ENCODE results near the gene SLAIN2. TPM values are rescaled to one million over a fixed set of nuclear protein-coding genes. Genes with fewer than 3 reads are reported as not detected.

SLAIN2 gene
- total RNA-seq, 1 experiment from 2014 or later = 35.8 TPM

DNA sequence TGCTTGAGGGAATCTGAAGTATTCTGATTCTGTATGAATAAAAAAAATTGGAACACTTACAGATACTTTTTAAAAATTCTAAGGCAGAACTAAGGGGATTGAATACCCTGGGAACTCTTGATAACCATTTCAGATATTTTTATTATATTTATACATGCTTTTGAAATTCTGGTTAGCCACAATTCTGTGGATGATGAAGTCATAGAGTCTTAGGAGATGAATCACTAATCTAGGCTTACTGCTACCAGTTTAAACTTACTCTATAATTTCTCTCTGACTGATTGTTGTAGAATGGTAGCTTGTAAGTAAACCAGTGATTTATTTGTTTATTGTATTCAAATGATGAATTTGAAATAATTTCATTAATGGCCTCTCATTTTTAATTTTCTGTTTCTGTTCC lies 11.4 kb upstream of the SLAIN2 start:
- Mint-ChIP-seq H3K36me3 (no peaks in the 10 kb centered on the region), H3K4me1 (no peaks in the 10 kb centered on the region), H3K27ac (no peak overlapping the region), H3K4me3 (no peak overlapping the region), H3K27me3 (ENCODE audit: low read depth) (no peaks in the 10 kb centered on the region; the same call in none of the 2 replicates), H3K9me3 (no peaks in the 10 kb centered on the region)
- DNase-seq (ENCODE audit: low spot score) (no peak), ATAC-seq (no peak)
- ChIA-PET CTCF (interaction anchor here (0.6 kb wide), 1 partner anchor 130 kb away, joined by 3 read pairs; no protein-coding TSS in a partner anchor), POLR2A (no interaction called here)
- TF ChIP-seq NFE2L1 (CRISPR knock-in tag; IDR thresholded peaks at IDR 0.05) = no peak
- no peak for TF ChIP-seq PRDM15 (CRISPR knock-in tag; IDR thresholded peaks at IDR 0.05)
- TF ChIP-seq, protein P1, sequence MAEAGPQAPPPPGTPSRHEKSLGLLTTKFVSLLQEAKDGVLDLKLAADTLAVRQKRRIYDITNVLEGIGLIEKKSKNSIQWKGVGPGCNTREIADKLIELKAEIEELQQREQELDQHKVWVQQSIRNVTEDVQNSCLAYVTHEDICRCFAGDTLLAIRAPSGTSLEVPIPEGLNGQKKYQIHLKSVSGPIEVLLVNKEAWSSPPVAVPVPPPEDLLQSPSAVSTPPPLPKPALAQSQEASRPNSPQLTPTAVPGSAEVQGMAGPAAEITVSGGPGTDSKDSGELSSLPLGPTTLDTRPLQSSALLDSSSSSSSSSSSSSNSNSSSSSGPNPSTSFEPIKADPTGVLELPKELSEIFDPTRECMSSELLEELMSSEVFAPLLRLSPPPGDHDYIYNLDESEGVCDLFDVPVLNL (CRISPR knock-in tag; IDR thresholded peaks at IDR 0.05; ENCODE audit: borderline replicate concordance, low read depth) = no peak
- no peak for TF ChIP-seq SOX15 (CRISPR knock-in tag; IDR thresholded peaks at IDR 0.05)
- no peak for TF ChIP-seq ZBTB21 (CRISPR knock-in tag; IDR thresholded peaks at IDR 0.05; ENCODE audit: borderline replicate concordance)
- no peak for TF ChIP-seq KAT7 (CRISPR knock-in tag; IDR thresholded peaks at IDR 0.05; ENCODE audit: borderline replicate concordance)
- TF ChIP-seq ZMAT4 (CRISPR knock-in tag; IDR thresholded peaks at IDR 0.05) = no peak
- no peak for TF ChIP-seq AFF4 (CRISPR knock-in tag; IDR thresholded peaks at IDR 0.05; ENCODE audit: borderline replicate concordance)
- TF ChIP-seq, protein P2, sequence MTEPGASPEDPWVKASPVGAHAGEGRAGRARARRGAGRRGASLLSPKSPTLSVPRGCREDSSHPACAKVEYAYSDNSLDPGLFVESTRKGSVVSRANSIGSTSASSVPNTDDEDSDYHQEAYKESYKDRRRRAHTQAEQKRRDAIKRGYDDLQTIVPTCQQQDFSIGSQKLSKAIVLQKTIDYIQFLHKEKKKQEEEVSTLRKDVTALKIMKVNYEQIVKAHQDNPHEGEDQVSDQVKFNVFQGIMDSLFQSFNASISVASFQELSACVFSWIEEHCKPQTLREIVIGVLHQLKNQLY (CRISPR knock-in tag; IDR thresholded peaks at IDR 0.05) = no peak

- H3K36me3 Mint-ChIP-seq = no peaks in the 10 kb centered on the region
- DNase-seq (ENCODE audit: low spot score) (no peak), ATAC-seq (no peak)
- H3K4me3 Mint-ChIP-seq = no peak overlapping the region
- POLR2A ChIA-PET = no interaction called here
- H3K27me3 Mint-ChIP-seq (ENCODE audit: low read depth) = no peaks in the 10 kb centered on the region; the same call in none of the 2 replicates
- TF ChIP-seq, protein P3, sequence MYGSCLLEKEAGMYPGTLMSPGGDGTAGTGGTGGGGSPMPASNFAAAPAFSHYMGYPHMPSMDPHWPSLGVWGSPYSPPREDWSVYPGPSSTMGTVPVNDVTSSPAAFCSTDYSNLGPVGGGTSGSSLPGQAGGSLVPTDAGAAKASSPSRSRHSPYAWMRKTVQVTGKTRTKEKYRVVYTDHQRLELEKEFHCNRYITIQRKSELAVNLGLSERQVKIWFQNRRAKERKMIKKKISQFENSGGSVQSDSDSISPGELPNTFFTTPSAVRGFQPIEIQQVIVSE (CRISPR knock-in tag; IDR thresholded peaks at IDR 0.05; ENCODE audit: borderline replicate concordance) = no peak
- TF ChIP-seq NFYB (CRISPR knock-in tag; conservative IDR thresholded peaks at IDR 0.05; ENCODE audit: low read depth) (no peak), ZNF416 (CRISPR knock-in tag; IDR thresholded peaks at IDR 0.05) (no peak), ZNF671 (CRISPR knock-in tag; IDR thresholded peaks at IDR 0.05) (no peak)
- TF ChIP-seq, protein P4, sequence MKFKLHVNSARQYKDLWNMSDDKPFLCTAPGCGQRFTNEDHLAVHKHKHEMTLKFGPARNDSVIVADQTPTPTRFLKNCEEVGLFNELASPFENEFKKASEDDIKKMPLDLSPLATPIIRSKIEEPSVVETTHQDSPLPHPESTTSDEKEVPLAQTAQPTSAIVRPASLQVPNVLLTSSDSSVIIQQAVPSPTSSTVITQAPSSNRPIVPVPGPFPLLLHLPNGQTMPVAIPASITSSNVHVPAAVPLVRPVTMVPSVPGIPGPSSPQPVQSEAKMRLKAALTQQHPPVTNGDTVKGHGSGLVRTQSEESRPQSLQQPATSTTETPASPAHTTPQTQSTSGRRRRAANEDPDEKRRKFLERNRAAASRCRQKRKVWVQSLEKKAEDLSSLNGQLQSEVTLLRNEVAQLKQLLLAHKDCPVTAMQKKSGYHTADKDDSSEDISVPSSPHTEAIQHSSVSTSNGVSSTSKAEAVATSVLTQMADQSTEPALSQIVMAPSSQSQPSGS (CRISPR knock-in tag; IDR thresholded peaks at IDR 0.05; ENCODE audit: borderline replicate concordance, low read depth) = no peak
- TF ChIP-seq, protein P5, sequence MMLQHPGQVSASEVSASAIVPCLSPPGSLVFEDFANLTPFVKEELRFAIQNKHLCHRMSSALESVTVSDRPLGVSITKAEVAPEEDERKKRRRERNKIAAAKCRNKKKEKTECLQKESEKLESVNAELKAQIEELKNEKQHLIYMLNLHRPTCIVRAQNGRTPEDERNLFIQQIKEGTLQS (CRISPR knock-in tag; conservative IDR thresholded peaks at IDR 0.05) = no peak
- H3K27ac Mint-ChIP-seq = no peak overlapping the region
- CTCF ChIA-PET = no interaction called here
- H3K4me1 Mint-ChIP-seq = no peaks in the 10 kb centered on the region
- H3K9me3 Mint-ChIP-seq = no peaks in the 10 kb centered on the region
These were observed 9.6 kb upstream of the SLAIN2 start for GRCh38 chr4:48331577-48332330.
